ENCODE data around the gene MADCAM1.

Gene MADCAM1

DNA sequence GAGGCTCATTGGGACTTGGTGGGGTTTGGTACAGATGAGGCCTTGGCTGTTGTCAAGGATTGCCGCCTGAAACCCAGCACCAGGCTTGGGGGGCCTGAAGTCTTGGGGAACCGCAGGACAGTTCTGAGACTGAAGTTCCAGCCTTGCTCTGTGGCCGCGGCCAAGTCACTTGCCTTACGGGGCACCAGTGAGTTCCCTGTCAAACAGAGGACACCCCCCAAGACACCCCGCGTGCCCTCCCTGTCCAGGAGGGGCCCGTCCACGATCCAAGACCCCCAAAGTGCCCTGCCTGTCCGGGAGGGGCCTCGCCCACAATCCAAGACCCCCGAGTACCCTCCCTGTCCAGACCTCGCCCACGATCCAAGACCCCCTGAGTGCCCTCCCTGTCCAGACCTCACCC lies 37.8 kb downstream of the MADCAM1 start:
- DNase-seq = no peak

DNA sequence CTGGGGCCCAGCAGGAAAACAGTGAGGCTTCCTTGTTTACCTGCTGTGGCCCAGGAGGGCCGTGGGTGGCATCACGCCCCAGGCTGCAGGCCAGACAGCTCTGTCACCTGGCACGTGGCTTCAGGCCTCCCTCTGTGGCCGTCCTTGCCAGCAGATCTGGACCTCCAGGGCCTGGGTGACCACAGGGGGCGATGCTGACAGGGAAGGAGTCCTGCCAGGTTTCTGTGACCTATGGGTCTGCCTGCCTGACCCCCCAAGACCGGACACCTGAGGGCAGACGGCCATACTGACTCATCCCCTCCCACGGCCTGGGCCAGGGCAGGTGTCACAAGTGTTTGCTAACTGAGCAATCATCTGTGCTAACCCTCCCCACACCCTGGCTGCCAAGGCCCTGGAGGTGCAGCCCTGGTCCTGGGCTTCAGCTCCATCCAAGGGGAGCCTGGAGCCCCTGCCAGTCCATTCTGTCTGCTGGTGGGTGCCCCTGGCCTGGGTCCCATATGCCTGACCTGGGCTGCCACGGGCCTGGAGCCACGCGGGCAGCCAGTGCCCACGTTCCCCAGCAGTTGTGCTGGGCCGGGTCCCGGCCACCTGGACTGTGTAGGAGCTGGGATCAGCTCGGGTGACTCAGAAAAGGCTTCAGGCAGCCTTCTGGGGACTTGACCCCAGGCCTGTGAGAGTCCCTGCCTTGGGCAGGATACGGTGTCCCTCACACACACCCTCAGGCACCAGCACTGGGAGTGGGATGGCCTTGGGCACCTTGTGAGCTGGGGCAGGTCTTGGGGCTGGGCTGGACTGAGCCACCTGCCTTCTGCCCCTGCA lies 38.9 kb downstream of the MADCAM1 start:
- DNase-seq = no peak

GRCh38 chr19:536031-536880 lies 40.0 kb downstream of the MADCAM1 start:
- no peak for DNase-seq

DNA sequence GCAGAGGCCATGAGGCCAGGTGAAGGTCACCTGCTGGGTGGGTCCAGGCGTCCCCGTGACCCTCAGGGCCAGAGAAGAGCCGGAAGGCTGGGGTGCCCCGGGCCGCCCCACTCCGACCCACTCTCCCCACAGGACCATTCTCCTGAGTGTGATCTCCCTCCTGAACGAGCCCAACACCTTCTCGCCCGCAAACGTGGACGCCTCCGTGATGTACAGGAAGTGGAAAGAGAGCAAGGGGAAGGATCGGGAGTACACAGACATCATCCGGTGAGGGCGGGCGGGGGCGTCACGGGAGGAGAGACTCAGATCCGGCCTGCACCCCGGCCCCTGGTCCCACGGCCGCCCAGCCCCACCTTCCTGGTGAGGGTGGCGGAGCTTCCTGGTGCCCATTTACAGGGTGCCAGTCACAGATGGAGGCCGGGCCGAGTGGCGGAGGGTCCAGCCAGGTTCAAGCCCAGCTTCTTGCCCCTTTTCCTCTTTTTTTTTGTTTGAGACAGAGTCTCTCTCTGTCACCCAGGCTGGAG lies 40.7 kb downstream of the MADCAM1 start:
- no peak for DNase-seq

GRCh38 chr19:538641-539428 lies 42.5 kb downstream of the MADCAM1 start:
- no peak for DNase-seq

- no peak for DNase-seq
These were observed 43.2 kb downstream of the MADCAM1 start for GRCh38 chr19:539429-540030.

- DNase-seq = no peak
These were observed 44.8 kb downstream of the MADCAM1 start for GRCh38 chr19:540867-541637.

DNA sequence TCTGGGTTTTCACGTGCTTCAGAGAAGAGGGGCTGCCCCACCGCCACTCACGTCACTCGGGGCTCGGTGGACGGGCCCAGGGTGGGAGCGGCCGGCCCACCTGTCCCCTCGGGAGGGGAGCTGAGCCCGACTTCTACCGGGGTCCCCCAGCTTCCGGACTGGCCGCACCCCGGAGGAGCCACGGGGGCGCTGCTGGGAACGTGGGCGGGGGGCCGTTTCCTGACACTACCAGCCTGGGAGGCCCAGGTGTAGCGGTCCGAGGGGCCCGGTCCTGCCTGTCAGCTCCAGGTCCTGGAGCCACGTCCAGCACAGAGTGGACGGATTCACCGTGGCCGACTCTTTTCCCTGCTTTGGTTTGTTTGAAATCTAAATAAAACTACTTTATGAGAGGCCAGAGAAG lies 45.4 kb downstream of the MADCAM1 start:
- DNase-seq = no peak

- DNase-seq = no peak
These were observed 46.0 kb downstream of the MADCAM1 start for GRCh38 chr19:542173-542866.

DNA sequence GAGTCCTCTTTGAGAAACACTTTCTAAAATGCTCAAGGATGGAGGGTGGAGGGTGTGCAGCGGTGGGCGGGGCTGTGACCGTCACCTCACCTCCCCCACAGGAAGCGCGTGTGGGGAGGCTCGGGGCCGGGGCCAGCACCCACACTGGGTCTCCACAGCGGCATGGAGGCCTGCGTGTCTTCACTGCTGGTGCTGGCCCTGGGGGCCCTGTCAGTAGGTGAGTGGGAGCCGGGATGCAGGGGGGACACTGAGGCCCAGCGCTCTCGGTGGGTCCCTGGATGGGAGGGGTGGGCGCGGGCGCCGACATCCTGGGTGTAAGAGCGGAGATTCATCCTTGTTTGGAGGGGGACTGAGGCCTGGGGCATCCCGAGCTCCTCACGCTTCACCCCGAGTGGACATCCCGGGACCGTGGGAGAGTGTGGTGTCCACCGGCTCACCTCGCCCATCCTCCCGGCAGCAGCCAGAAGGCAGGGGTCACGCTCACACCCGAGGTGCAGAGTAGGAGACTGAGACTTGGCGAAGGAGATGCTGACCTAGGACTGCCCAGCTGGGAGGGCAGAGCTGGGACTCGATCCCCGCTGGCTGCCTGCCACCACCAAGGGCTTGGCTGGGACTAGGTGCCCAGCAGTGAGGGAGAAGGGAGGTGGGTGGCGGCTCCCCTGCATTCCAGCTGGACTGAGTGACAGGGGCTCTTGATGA lies 47.8 kb downstream of the MADCAM1 start, which contains the start of gene GZMM:
Gene GZMM (plus strand): TSS at position 144 of the 699 bp plus-strand sequence. CDS start 19 bp downstream, at position 163.
- no peak for DNase-seq

DNA sequence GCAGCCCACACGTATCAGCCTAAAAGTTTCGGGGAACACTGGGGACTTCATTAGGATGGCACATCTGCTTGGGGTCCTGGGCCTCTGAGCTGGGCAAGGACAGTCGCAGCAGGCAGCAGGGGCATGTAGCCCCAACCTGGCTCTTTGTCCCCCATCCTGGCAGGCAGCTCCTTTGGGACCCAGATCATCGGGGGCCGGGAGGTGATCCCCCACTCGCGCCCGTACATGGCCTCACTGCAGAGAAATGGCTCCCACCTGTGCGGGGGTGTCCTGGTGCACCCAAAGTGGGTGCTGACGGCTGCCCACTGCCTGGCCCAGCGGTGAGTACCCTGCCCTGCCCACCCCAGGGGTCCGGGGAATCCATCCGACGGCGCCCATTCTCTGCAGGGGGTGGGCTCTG lies 50.8 kb downstream of the MADCAM1 start:
- DNase-seq = no peak

- DNase-seq = no peak
These were observed 51.8 kb downstream of the MADCAM1 start for GRCh38 chr19:547836-548720.

- DNase-seq = no peak
These were observed 52.9 kb downstream of the MADCAM1 start for GRCh38 chr19:548886-549830.

DNA sequence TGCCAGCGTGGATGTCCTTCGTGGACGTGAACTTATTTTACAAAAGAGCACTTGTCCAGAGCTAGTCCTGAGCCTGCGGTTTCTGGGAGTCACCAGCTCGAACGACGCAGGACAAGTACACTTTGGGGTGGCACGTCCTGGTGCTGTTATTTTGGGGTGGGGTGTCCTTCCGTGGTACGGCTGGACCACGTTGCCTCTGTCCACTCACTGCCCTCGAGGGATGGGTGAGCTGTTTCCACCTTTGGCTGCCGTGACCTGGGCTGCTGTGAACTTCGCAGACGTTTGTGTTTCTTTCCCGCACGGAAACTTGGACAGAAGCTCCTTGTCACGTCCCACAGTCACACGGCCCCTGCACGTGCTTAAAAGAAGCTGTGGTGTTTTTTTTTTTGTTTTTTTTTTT lies 58.5 kb downstream of the MADCAM1 start:
- DNase-seq = no peak
